ENCODE measurements around the gene RGS17. TPM values are rescaled to one million over a fixed set of nuclear protein-coding genes. Genes with fewer than 3 reads are reported as not detected.

The RGS17 gene
- total and polyA plus RNA-seq, 10 of the 15 experiments (the other 5 are each of a cell fraction or from before 2014, with no cell fraction given) = 0.06 to 0.29 (median 0.14) TPM; not detected in 4

GRCh38 chr6:153101461-153101860, 29.6 kb downstream of the RGS17 start:
- no peak overlapping the region for H3K9ac ChIP-seq (ENCODE audit: control insufficient read depth, insufficient read depth, low read length)
- no peaks in the 10 kb centered on the region for H3K9me3 ChIP-seq (replicated peaks; ENCODE audit: control insufficient read depth, insufficient read depth, low read length)
- intact Hi-C loops (cut with micrococcal nuclease; ENCODE audit: unreplicated experiment) (no loop called here), in situ Hi-C loops (cut with MboI) (no loop called here)
- ChIA-PET SMC1A (ENCODE audit: uncharacterized antibody, unreplicated experiment) (no interaction called here), CTCF (no interaction called here), POLR2A (no interaction called here), RAD21 (ENCODE audit: unreplicated experiment) (no interaction called here)
- no peak overlapping the region for H3K4me3 ChIP-seq
- no peak overlapping the region for H3K4me2 ChIP-seq (ENCODE audit: control insufficient read depth, insufficient read depth)
- WGBS (ENCODE audit: insufficient coverage, insufficient replicate concordance, low lambda C conversion rate, missing lambda C conversion rate) = 63% methylated on average over 5 of the region's 5 CpGs
- no peaks in the 10 kb centered on the region for H3K36me3 ChIP-seq (ENCODE audit: control insufficient read depth in 2 of 2, insufficient read depth in 2 of 2, low read length in 1 of 2)
- FAIRE-seq (no peak), ATAC-seq (no peak), DNase-seq (ENCODE audit: low read depth, low spot score) (no peak)
- no peaks in the 10 kb centered on the region for H4K20me1 ChIP-seq (ENCODE audit: control insufficient read depth, insufficient read depth)
- BruUV-seq (replicated peaks) = no TSS peak
- H3K27me3 ChIP-seq (replicated peaks in 1 of 2; ENCODE audit: control insufficient read depth in 2 of 2, insufficient read depth in 2 of 2, low read length in 1 of 2) = no peaks in the 10 kb centered on the region
- no peaks in the 10 kb centered on the region for H3K4me1 ChIP-seq (ENCODE audit: control insufficient read depth, insufficient read depth, low read length)
- no peak overlapping the region for H3K27ac ChIP-seq (ENCODE audit: control insufficient read depth, insufficient read depth)
- TF ChIP-seq, protein P1, sequence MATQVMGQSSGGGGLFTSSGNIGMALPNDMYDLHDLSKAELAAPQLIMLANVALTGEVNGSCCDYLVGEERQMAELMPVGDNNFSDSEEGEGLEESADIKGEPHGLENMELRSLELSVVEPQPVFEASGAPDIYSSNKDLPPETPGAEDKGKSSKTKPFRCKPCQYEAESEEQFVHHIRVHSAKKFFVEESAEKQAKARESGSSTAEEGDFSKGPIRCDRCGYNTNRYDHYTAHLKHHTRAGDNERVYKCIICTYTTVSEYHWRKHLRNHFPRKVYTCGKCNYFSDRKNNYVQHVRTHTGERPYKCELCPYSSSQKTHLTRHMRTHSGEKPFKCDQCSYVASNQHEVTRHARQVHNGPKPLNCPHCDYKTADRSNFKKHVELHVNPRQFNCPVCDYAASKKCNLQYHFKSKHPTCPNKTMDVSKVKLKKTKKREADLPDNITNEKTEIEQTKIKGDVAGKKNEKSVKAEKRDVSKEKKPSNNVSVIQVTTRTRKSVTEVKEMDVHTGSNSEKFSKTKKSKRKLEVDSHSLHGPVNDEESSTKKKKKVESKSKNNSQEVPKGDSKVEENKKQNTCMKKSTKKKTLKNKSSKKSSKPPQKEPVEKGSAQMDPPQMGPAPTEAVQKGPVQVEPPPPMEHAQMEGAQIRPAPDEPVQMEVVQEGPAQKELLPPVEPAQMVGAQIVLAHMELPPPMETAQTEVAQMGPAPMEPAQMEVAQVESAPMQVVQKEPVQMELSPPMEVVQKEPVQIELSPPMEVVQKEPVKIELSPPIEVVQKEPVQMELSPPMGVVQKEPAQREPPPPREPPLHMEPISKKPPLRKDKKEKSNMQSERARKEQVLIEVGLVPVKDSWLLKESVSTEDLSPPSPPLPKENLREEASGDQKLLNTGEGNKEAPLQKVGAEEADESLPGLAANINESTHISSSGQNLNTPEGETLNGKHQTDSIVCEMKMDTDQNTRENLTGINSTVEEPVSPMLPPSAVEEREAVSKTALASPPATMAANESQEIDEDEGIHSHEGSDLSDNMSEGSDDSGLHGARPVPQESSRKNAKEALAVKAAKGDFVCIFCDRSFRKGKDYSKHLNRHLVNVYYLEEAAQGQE (IDR thresholded peaks at IDR 0.05; ENCODE audit: low read depth, low read length) = no peak
- TF ChIP-seq NKRF (conservative IDR thresholded peaks at IDR 0.05) = no peak
- no peak for TF ChIP-seq RUNX3 (IDR thresholded peaks at IDR 0.05; ENCODE audit: low read length)
- TF ChIP-seq RBBP5 (conservative IDR thresholded peaks at IDR 0.05) = no peak
- no peak for TF ChIP-seq MYB (IDR thresholded peaks at IDR 0.05; ENCODE audit: borderline replicate concordance, low read depth, low read length)
- TF ChIP-seq, protein P2, sequence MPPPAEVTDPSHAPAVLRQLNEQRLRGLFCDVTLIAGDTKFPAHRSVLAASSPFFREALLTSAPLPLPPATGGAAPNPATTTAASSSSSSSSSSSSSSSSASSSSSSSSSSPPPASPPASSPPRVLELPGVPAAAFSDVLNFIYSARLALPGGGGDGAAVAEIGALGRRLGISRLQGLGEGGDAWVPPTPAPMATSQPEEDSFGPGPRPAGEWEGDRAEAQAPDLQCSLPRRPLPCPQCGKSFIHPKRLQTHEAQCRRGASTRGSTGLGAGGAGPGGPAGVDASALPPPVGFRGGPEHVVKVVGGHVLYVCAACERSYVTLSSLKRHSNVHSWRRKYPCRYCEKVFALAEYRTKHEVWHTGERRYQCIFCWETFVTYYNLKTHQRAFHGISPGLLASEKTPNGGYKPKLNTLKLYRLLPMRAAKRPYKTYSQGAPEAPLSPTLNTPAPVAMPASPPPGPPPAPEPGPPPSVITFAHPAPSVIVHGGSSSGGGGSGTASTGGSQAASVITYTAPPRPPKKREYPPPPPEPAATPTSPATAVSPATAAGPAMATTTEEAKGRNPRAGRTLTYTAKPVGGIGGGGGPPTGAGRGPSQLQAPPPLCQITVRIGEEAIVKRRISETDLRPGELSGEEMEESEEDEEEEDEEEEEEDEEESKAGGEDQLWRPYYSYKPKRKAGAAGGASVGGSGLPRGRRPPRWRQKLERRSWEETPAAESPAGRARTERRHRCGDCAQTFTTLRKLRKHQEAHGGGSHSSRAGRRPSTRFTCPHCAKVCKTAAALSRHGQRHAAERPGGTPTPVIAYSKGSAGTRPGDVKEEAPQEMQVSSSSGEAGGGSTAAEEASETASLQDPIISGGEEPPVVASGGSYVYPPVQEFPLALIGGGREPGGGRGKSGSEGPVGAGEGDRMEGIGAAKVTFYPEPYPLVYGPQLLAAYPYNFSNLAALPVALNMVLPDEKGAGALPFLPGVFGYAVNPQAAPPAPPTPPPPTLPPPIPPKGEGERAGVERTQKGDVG (CRISPR knock-in tag; IDR thresholded peaks at IDR 0.05) = no peak
- TF ChIP-seq BACH1 (IDR thresholded peaks at IDR 0.05; ENCODE audit: borderline replicate concordance) = no peak
- TF ChIP-seq SMC3 (IDR thresholded peaks at IDR 0.05; ENCODE audit: borderline replicate concordance, low read length) = no peak
- TF ChIP-seq MTA3 (IDR thresholded peaks at IDR 0.05; ENCODE audit: borderline replicate concordance, low read length) = no peak
- no peak for TF ChIP-seq YY1 (IDR thresholded peaks at IDR 0.05; ENCODE audit: low read depth, low read length)
- TF ChIP-seq ZNF384 (IDR thresholded peaks at IDR 0.05; ENCODE audit: borderline replicate concordance, low read depth, low read length) = no peak
- TF ChIP-seq RELA (IDR thresholded peaks at IDR 0.05; ENCODE audit: borderline replicate concordance, partially characterized antibody) = no peak
- TF ChIP-seq STAT3 (IDR thresholded peaks at IDR 0.05; ENCODE audit: low read depth, low read length) = no peak
- H2AFZ ChIP-seq (ENCODE audit: control insufficient read depth, low read depth, low read length) = no peak overlapping the region
- H3K79me2 ChIP-seq (ENCODE audit: control insufficient read depth, insufficient read depth, low read length) = no peaks in the 10 kb centered on the region
